HG03469 (cell line): ENCODE data around the gene FSTL4.

Experiments
- ATAC-seq: cut with Tn5 transposase; IDR thresholded peaks from one replicate; pipeline ENCODE4 v1.9.1; 2021; ENCODE audit warnings: mild to moderate bottlenecking, moderate library complexity, moderate number of reproducible peaks; ENCODE audit not compliant: unreplicated experiment

The FSTL4 gene

GRCh38 chr5:133332439-133333024 is 279.8 kb downstream of the FSTL4 start:
- no peak for ATAC-seq

GRCh38 chr5:133331941-133332340 is 280.4 kb downstream of the FSTL4 start:
- no peak for ATAC-seq

- ATAC-seq, result no peak
Observed at GRCh38 chr5:133330956-133331355, 281.4 kb downstream of the FSTL4 start.

- ATAC-seq, result no peak
Observed at GRCh38 chr5:133328800-133329199, 283.5 kb downstream of the FSTL4 start.

- no peak for ATAC-seq
Observed at GRCh38 chr5:133327946-133328401, 284.4 kb downstream of the FSTL4 start.

- ATAC-seq, result no peak
Observed at GRCh38 chr5:133326361-133326760, 286.0 kb downstream of the FSTL4 start.

- no peak for ATAC-seq
Observed at GRCh38 chr5:133325864-133326263, 286.5 kb downstream of the FSTL4 start.

GRCh38 chr5:133324926-133325325 is 287.4 kb downstream of the FSTL4 start:
- ATAC-seq, result no peak

- ATAC-seq, result no peak
Observed at GRCh38 chr5:133323494-133324457, 288.6 kb downstream of the FSTL4 start.

GRCh38 chr5:133322743-133323142 is 289.6 kb downstream of the FSTL4 start:
- ATAC-seq, result no peak

GRCh38 chr5:133321833-133322420 is 290.4 kb downstream of the FSTL4 start:
- no peak for ATAC-seq

GRCh38 chr5:133321286-133321832 is 291.0 kb downstream of the FSTL4 start:
- ATAC-seq, result no peak

- no peak for ATAC-seq
Observed at GRCh38 chr5:133319905-133320520, 292.3 kb downstream of the FSTL4 start.

- ATAC-seq, result no peak
Observed at GRCh38 chr5:133319244-133319643, 293.1 kb downstream of the FSTL4 start.

- ATAC-seq, result no peak
Observed at GRCh38 chr5:133317558-133317957, 294.8 kb downstream of the FSTL4 start.

- ATAC-seq, result no peak
Observed at GRCh38 chr5:133316346-133317343, 295.7 kb downstream of the FSTL4 start.

- no peak for ATAC-seq
Observed at GRCh38 chr5:133314086-133314485, 298.3 kb downstream of the FSTL4 start.

GRCh38 chr5:133311176-133311575 is 301.2 kb downstream of the FSTL4 start:
- no peak for ATAC-seq

GRCh38 chr5:133309984-133310621 is 302.2 kb downstream of the FSTL4 start:
- no peak for ATAC-seq
